ENCODE data around the gene VPS13D.

DNA sequence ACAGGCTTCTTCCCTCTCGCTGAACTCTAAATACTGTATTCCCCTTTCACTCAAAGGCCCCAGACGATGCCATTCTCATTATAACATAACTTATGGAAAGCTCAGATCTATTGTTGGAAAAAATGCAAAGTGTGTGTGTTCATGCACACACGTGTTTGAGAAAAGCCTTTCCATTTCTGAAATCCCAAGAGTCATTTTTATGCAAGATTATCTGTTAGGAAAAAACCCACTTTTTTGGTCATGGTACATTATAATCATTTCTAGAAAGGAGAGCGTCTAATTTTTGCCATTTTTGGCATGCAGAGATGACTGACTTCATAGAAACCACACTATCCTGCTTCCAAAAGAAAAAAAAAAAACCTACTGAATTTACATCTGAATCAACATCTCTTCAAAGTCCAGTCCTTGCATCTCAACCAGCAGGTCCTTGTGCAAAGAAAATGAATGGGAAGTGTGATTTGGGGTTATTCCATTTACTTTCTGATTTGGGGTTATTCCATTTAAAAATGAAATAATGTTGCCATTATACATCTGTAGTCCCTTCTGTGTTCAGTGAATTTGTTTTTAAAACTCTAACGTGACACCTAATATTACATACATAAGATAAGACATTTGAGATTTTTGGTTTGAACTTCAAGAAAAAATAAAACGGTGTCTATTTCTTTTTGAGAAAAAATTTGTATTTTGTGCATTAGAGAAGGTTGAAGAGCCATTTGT, 237.9 kb downstream of the VPS13D start:
- TF ChIP-seq YY1 (IDR thresholded peaks at IDR 0.05; ENCODE audit: low read depth) (no peak), EP300 (IDR thresholded peaks at IDR 0.05; ENCODE audit: borderline replicate concordance) (no peak), RAD21 (IDR thresholded peaks at IDR 0.05; ENCODE audit: low read depth) (no peak), EGR1 (IDR thresholded peaks at IDR 0.05) (no peak), NFIC (IDR thresholded peaks at IDR 0.05) (no peak), CREB1 (IDR thresholded peaks at IDR 0.05; ENCODE audit: low read depth) (no peak), TEAD4 (IDR thresholded peaks at IDR 0.05) (no peak), TAF1 (IDR thresholded peaks at IDR 0.05; ENCODE audit: low read depth) (no peak), TCF12 (IDR thresholded peaks at IDR 0.05; ENCODE audit: low read depth) (no peak), CEBPB (IDR thresholded peaks at IDR 0.05) (no peak)
- TF ChIP-seq, protein P1, sequence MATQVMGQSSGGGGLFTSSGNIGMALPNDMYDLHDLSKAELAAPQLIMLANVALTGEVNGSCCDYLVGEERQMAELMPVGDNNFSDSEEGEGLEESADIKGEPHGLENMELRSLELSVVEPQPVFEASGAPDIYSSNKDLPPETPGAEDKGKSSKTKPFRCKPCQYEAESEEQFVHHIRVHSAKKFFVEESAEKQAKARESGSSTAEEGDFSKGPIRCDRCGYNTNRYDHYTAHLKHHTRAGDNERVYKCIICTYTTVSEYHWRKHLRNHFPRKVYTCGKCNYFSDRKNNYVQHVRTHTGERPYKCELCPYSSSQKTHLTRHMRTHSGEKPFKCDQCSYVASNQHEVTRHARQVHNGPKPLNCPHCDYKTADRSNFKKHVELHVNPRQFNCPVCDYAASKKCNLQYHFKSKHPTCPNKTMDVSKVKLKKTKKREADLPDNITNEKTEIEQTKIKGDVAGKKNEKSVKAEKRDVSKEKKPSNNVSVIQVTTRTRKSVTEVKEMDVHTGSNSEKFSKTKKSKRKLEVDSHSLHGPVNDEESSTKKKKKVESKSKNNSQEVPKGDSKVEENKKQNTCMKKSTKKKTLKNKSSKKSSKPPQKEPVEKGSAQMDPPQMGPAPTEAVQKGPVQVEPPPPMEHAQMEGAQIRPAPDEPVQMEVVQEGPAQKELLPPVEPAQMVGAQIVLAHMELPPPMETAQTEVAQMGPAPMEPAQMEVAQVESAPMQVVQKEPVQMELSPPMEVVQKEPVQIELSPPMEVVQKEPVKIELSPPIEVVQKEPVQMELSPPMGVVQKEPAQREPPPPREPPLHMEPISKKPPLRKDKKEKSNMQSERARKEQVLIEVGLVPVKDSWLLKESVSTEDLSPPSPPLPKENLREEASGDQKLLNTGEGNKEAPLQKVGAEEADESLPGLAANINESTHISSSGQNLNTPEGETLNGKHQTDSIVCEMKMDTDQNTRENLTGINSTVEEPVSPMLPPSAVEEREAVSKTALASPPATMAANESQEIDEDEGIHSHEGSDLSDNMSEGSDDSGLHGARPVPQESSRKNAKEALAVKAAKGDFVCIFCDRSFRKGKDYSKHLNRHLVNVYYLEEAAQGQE (IDR thresholded peaks at IDR 0.05; ENCODE audit: low read depth) = no peak
- TF ChIP-seq, protein P2, sequence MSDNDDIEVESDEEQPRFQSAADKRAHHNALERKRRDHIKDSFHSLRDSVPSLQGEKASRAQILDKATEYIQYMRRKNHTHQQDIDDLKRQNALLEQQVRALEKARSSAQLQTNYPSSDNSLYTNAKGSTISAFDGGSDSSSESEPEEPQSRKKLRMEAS (IDR thresholded peaks at IDR 0.05) = no peak
